ENCODE data around the gene ATOH8.

ATOH8 gene

GRCh38 chr2:85734015-85734414 lies 19.8 kb upstream of the ATOH8 start:
- H4K20me1 ChIP-seq (ENCODE audit: insufficient read depth, low read length) = no peaks in the 10 kb centered on the region
- no peak overlapping the region for H3K4me3 ChIP-seq (ENCODE audit: low read depth in 1 of 2, low read length in 2 of 2)
- H2AFZ ChIP-seq (ENCODE audit: low read depth, low read length) = no peak overlapping the region
- no peak overlapping the region for H3K27ac ChIP-seq (ENCODE audit: low read length)
- no peaks in the 10 kb centered on the region for H3K4me1 ChIP-seq (ENCODE audit: insufficient read depth, low read length)
- no peak for DNase-seq
- no peak overlapping the region for H3K9ac ChIP-seq (ENCODE audit: low read depth, low read length)
- no peak for TF ChIP-seq EZH2 (IDR thresholded peaks at IDR 0.05; ENCODE audit: borderline replicate concordance, low read depth, low read length, severe bottlenecking)
- no peaks in the 10 kb centered on the region for H3K9me3 ChIP-seq (ENCODE audit: insufficient read depth, low read length, severe bottlenecking)
- H3K36me3 ChIP-seq (ENCODE audit: insufficient read depth, low read length) = no peaks in the 10 kb centered on the region
- H3K79me2 ChIP-seq (ENCODE audit: insufficient read depth, low read length) = no peaks in the 10 kb centered on the region
- H3K27me3 ChIP-seq (ENCODE audit: insufficient read depth, low read length, poor library complexity) = peaks cover 15% of the 10 kb centered on the region
- no peak overlapping the region for H3K4me2 ChIP-seq (ENCODE audit: insufficient read depth, low read length)
- ATAC-seq (ENCODE audit: insufficient read depth, low read depth) = no peak

GRCh38 chr2:85734942-85735608 lies 18.7 kb upstream of the ATOH8 start:
- TF ChIP-seq CTCF (IDR thresholded peaks at IDR 0.05; ENCODE audit: borderline replicate concordance, extremely low read depth, low read length, poor library complexity, severe bottlenecking) (no peak), EZH2 (IDR thresholded peaks at IDR 0.05; ENCODE audit: borderline replicate concordance, low read depth, low read length, severe bottlenecking) (no peak)

DNA sequence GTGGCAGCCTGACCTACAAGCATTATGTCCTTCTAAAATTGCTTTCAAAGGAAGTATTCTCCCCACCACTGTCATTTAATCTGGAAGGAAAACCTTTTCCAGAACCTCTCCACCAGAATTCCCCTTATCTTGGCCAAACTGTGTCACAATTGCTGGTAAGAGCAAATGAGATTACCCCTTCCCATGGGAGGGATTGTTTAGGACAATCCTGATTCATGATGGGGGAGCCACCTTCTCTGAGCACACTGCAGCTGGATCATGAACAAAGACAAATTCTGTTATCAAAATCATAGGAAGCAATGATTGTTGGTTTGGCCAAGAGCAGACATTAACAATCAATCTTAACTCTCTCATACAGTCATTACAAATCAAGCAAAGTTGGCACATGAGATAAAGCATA lies 18.1 kb upstream of the ATOH8 start:
- H3K4me1 ChIP-seq (ENCODE audit: insufficient read depth, low read length) = no peaks in the 10 kb centered on the region
- H3K4me2 ChIP-seq (ENCODE audit: insufficient read depth, low read length) = no peak overlapping the region
- H3K4me3 ChIP-seq (ENCODE audit: low read depth in 1 of 2, low read length in 2 of 2) = no peak overlapping the region
- H3K9ac ChIP-seq (ENCODE audit: low read depth, low read length) = no peak overlapping the region
- no peaks in the 10 kb centered on the region for H3K79me2 ChIP-seq (ENCODE audit: insufficient read depth, low read length)
- H3K27me3 ChIP-seq (ENCODE audit: insufficient read depth, low read length, poor library complexity) = peaks cover 15% of the 10 kb centered on the region
- ATAC-seq (ENCODE audit: insufficient read depth, low read depth) (no peak), DNase-seq (no peak)
- no peak overlapping the region for H3K27ac ChIP-seq (ENCODE audit: low read length)
- H4K20me1 ChIP-seq (ENCODE audit: insufficient read depth, low read length) = no peaks in the 10 kb centered on the region
- H3K36me3 ChIP-seq (ENCODE audit: insufficient read depth, low read length) = no peaks in the 10 kb centered on the region
- no peaks in the 10 kb centered on the region for H3K9me3 ChIP-seq (ENCODE audit: insufficient read depth, low read length, severe bottlenecking)
- no peak overlapping the region for H2AFZ ChIP-seq (ENCODE audit: low read depth, low read length)
- TF ChIP-seq CTCF (IDR thresholded peaks at IDR 0.05; ENCODE audit: borderline replicate concordance, extremely low read depth, low read length, poor library complexity, severe bottlenecking) (no peak), EZH2 (IDR thresholded peaks at IDR 0.05; ENCODE audit: borderline replicate concordance, low read depth, low read length, severe bottlenecking) (no peak)

More at GRCh38 chr2:85734942-85735608, 18.7 kb upstream of the ATOH8 start:
- Histone ChIP-seq H3K36me3 (ENCODE audit: insufficient read depth, low read length) (no peaks in the 10 kb centered on the region), H3K9me3 (ENCODE audit: insufficient read depth, low read length, severe bottlenecking) (no peaks in the 10 kb centered on the region), H3K9ac (ENCODE audit: low read depth, low read length) (no peak overlapping the region), H3K79me2 (ENCODE audit: insufficient read depth, low read length) (no peaks in the 10 kb centered on the region), H3K4me2 (ENCODE audit: insufficient read depth, low read length) (no peak overlapping the region), H4K20me1 (ENCODE audit: insufficient read depth, low read length) (no peaks in the 10 kb centered on the region), H3K27me3 (ENCODE audit: insufficient read depth, low read length, poor library complexity) (peaks cover 15% of the 10 kb centered on the region), H2AFZ (ENCODE audit: low read depth, low read length) (no peak overlapping the region), H3K27ac (ENCODE audit: low read length) (no peak overlapping the region), H3K4me1 (ENCODE audit: insufficient read depth, low read length) (no peaks in the 10 kb centered on the region), H3K4me3 (ENCODE audit: low read depth in 1 of 2, low read length in 2 of 2) (no peak overlapping the region)
- DNase-seq (no peak), ATAC-seq (ENCODE audit: insufficient read depth, low read depth) (no peak)

DNA sequence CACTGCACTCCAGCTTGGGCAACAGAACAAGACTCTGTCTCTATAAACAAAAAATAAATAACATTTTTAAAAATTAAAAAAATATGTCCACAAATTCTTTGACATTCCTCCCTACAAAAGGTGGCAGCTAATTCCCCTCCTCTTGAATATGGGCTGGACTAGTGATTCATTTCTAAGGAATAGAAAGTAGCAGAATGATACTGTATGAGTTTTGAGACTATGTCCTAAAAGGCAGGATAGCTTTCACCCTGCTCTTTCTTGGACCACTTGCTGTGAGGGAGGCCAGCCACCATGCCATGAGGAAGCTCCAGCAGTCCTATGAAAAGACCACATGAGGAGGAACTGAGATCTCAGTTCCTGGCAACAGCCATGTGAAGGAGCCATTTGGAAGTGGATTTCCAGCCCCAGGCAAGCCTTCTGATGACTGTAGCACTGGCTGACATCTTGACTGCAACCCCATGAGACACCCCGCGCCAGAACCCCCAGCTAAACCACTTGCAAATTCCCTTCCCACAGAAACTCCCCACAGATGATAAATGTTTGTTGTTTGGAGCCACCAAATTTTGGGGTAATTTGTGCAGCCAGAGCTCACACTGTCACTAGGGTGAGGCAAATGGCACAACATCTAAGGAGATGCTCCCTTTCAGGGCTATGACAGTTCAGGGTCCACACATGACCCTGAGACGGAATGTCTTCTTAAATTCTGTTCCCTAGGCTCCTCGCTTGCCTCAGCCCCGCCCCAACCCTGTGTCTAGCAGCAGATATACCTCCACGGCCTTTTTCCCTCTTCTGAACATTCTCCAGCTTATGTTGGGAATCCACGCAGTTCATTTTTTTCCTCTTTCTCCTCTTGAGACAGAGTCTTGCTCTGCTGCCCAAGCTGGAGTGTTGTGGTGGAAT lies 17.1 kb upstream of the ATOH8 start:
- TF ChIP-seq EZH2 (IDR thresholded peaks at IDR 0.05; ENCODE audit: borderline replicate concordance, low read depth, low read length, severe bottlenecking) = no peak
- no peak for TF ChIP-seq CTCF (IDR thresholded peaks at IDR 0.05; ENCODE audit: borderline replicate concordance, extremely low read depth, low read length, poor library complexity, severe bottlenecking)
- Histone ChIP-seq H3K4me2 (ENCODE audit: insufficient read depth, low read length) (no peak overlapping the region), H3K4me1 (ENCODE audit: insufficient read depth, low read length) (no peaks in the 10 kb centered on the region), H3K27ac (ENCODE audit: low read length) (no peak overlapping the region), H3K9ac (ENCODE audit: low read depth, low read length) (no peak overlapping the region), H3K27me3 (ENCODE audit: insufficient read depth, low read length, poor library complexity) (peaks cover 15% of the 10 kb centered on the region), H3K9me3 (ENCODE audit: insufficient read depth, low read length, severe bottlenecking) (no peaks in the 10 kb centered on the region), H2AFZ (ENCODE audit: low read depth, low read length) (no peak overlapping the region), H3K36me3 (ENCODE audit: insufficient read depth, low read length) (no peaks in the 10 kb centered on the region), H4K20me1 (ENCODE audit: insufficient read depth, low read length) (no peaks in the 10 kb centered on the region), H3K79me2 (ENCODE audit: insufficient read depth, low read length) (no peaks in the 10 kb centered on the region), H3K4me3 (ENCODE audit: low read depth in 1 of 2, low read length in 2 of 2) (no peak overlapping the region)
- DNase-seq = no peak
- no peak for ATAC-seq (ENCODE audit: insufficient read depth, low read depth)

All from DND-41 (cell line).